Calu3 (cell line): Measurements from ENCODE around the gene MDM4. TPM values are rescaled to one million over a fixed set of nuclear protein-coding genes. Genes with fewer than 3 reads are reported as not detected.
A peak's percentile ranks its signal among the peaks of the same experiment; 100 is the strongest.

Source experiments
- BruUV-seq: library from RNA; stranded (reverse); fragments of 400-500 nt; replicated peaks from 2 replicates; lab custom pipeline; 2021; lab: Mats Ljungman, UMichigan
- CTCF ChIA-PET: fragments of 300-600 bp; sonication (Branson Sonifier 250); formaldehyde crosslinking; loops from one replicate; lab custom pipeline; 2022; ENCODE audit warnings: antibody characterized with exemption; lab: Charles Lee
- DNase-seq: peaks from one replicate; pipeline ENCODE4 v3.0.0; 2022
- H3K27ac Mint-ChIP-seq: one replicate; pipeline ENCODE4 v1.8.0; 2022; ENCODE audit warnings: mixed read lengths; ENCODE audit not compliant: unreplicated experiment
- H3K27me3 Mint-ChIP-seq: one replicate; pipeline ENCODE4 v1.8.0; 2022; ENCODE audit warnings: mixed read lengths; ENCODE audit not compliant: unreplicated experiment
- H3K36me3 Mint-ChIP-seq: one replicate; pipeline ENCODE4 v1.8.0; 2022; ENCODE audit warnings: mild to moderate bottlenecking, moderate library complexity, mixed read lengths; ENCODE audit not compliant: insufficient read depth, unreplicated experiment
- H3K4me1 Mint-ChIP-seq: one replicate; pipeline ENCODE4 v1.8.0; 2022; ENCODE audit warnings: mild to moderate bottlenecking, low read depth, mixed read lengths; ENCODE audit not compliant: unreplicated experiment
- H3K4me3 Mint-ChIP-seq: one replicate; pipeline ENCODE4 v1.8.0; 2022; ENCODE audit warnings: mild to moderate bottlenecking, low read depth, moderate library complexity, mixed read lengths; ENCODE audit not compliant: unreplicated experiment
- H3K9me3 Mint-ChIP-seq: one replicate; pipeline ENCODE4 v1.8.0; 2022; ENCODE audit warnings: low read depth, mixed read lengths; ENCODE audit not compliant: unreplicated experiment
- CTCF ChIP-seq: fragments of 200-600 bp; IDR thresholded peaks from one replicate; pipeline ENCODE4 v1.8.0; 2022; ENCODE audit warnings: antibody characterized with exemption; ENCODE audit not compliant: unreplicated experiment
- intact Hi-C: fragments of 100-400 bp; cut with micrococcal nuclease; formaldehyde crosslinking; loops from one replicate; pipeline ENCODE4 v1.10.0; 2022; ENCODE audit not compliant: unreplicated experiment
- total RNA-seq: library from RNA; stranded (reverse); gene quantifications from 2 replicates; pipeline ENCODE4 v1.2.3, GENCODE V29; 2022

The MDM4 gene
- total RNA-seq, 1 experiment from 2014 or later, result 106 TPM

GRCh38 chr1:204528241-204528640 lies 12.0 kb downstream of the MDM4 start:
- DNase-seq, result no peak
- Mint-ChIP-seq H3K27ac (no peak overlapping the region), H3K4me3 (no peak overlapping the region), H3K9me3 (peaks cover 5% of the 10 kb centered on the region), H3K36me3 (peaks cover 72% of the 10 kb centered on the region), H3K4me1 (peaks cover 8% of the 10 kb centered on the region), H3K27me3 (no peaks in the 10 kb centered on the region)
- CTCF ChIA-PET, result interaction anchor here (0.6 to 1.4 kb wide), 4 partner anchors 10 to 898 kb away, joined by 3 to 4 read pairs (median 3); no protein-coding TSS in a partner anchor
- TF ChIP-seq CTCF, result no peak
- no TSS peak for BruUV-seq
- intact Hi-C loops, result no loop called here

GRCh38 chr1:204528677-204529076 lies 12.5 kb downstream of the MDM4 start:
- peaks cover 73% of the 10 kb centered on the region for H3K36me3 Mint-ChIP-seq
- intact Hi-C loops, result no loop called here

GRCh38 chr1:204529371-204529895 lies 13.2 kb downstream of the MDM4 start:
- Mint-ChIP-seq H3K27ac (no peak overlapping the region), H3K36me3 (peaks cover 73% of the 10 kb centered on the region), H3K27me3 (no peaks in the 10 kb centered on the region), H3K4me3 (no peak overlapping the region), H3K4me1 (no peaks in the 10 kb centered on the region), H3K9me3 (no peaks in the 10 kb centered on the region)
- peak; percentile 46 for TF ChIP-seq CTCF
- intact Hi-C loops, result no loop called here
- DNase-seq, result no peak
- BruUV-seq, result no TSS peak
- CTCF ChIA-PET, result interaction anchor here (0.6 to 1.2 kb wide), 4 partner anchors 35 to 287 kb away, joined by 3 to 9 read pairs (median 5); partner anchors contain the start of gene PIK3C2B

More at GRCh38 chr1:204528677-204529076, 12.5 kb downstream of the MDM4 start:
- Mint-ChIP-seq H3K27ac (no peak overlapping the region), H3K27me3 (no peaks in the 10 kb centered on the region), H3K4me1 (peaks cover 6% of the 10 kb centered on the region), H3K4me3 (no peak overlapping the region), H3K9me3 (peaks cover 3% of the 10 kb centered on the region)
- DNase-seq, result no peak
- CTCF ChIA-PET, result interaction anchor here (0.6 to 1.2 kb wide), 4 partner anchors 34 to 370 kb away, joined by 3 to 9 read pairs (median 5); partner anchors contain the start of gene PIK3C2B
- BruUV-seq, result no TSS peak
- no peak for TF ChIP-seq CTCF

- H3K27ac Mint-ChIP-seq, result no peak overlapping the region
- H3K4me3 Mint-ChIP-seq, result no peak overlapping the region
- CTCF ChIA-PET, result interaction anchor here (1.0 to 1.2 kb wide), 2 partner anchors 15 to 25 kb away, joined by 4 to 7 read pairs; partner anchors contain the start of gene MDM4
- intact Hi-C loops, result no loop called here
- no TSS peak for BruUV-seq
- H3K27me3 Mint-ChIP-seq, result no peaks in the 10 kb centered on the region
- no peak for TF ChIP-seq CTCF
- no peaks in the 10 kb centered on the region for H3K4me1 Mint-ChIP-seq
- peaks cover 74% of the 10 kb centered on the region for H3K36me3 Mint-ChIP-seq
- no peaks in the 10 kb centered on the region for H3K9me3 Mint-ChIP-seq
- DNase-seq, result no peak
Measured at GRCh38 chr1:204530932-204531331, 14.7 kb downstream of the MDM4 start.
